Right lobe of liver (tissue), 6 donors: ENCODE results near the gene RANBP3. TPM values are rescaled to one million over a fixed set of nuclear protein-coding genes. Genes with fewer than 3 reads are reported as not detected.
"Not testable (repeated sequence)": the region's sequence is repeated elsewhere in the genome, so short reads cannot be mapped to it uniquely, and the experiment has no call there.

Experiments
- ATAC-seq, 4 donors: fragments of 200-7000 bp; cut with Tn5 transposase; one replicate each; pipeline ENCODE4 v1.9.1; 2020; ENCODE audit warnings: mild to moderate bottlenecking in 4 of 4, moderate library complexity in 4 of 4
- DNase-seq, 3 donors: peaks; one replicate each; pipeline ENCODE4 v3.0.0-alpha.2; 2020
- H3K27ac ChIP-seq, 3 donors: fragments of 200-600 bp; one replicate each; pipeline ENCODE4 v1.8.0; 2022
- H3K27me3 ChIP-seq, 2 donors: fragments of 200-600 bp; one replicate each; pipeline ENCODE4 v1.8.0; 2022
- H3K36me3 ChIP-seq, 4 donors: fragments of 200-600 bp; sonication (generic) in 1 of 4; one replicate each; pipeline versions ENCODE4 v1.5.1 to v1.8.0; 2017 to 2022; ENCODE audit warnings: control low read depth in 1 of 4
- H3K4me1 ChIP-seq, 4 donors: fragments of 200-600 bp; sonication (generic) in 1 of 4; one replicate each; pipeline versions ENCODE4 v1.5.1 to v1.8.0; 2017 to 2022; ENCODE audit warnings: control low read depth in 1 of 4
- H3K4me3 ChIP-seq, 3 donors: fragments of 200-600 bp; one replicate each; pipeline ENCODE4 v1.8.0; 2022
- H3K9me3 ChIP-seq, 4 donors: fragments of 200-600 bp; sonication (generic) in 1 of 4; one replicate each; pipeline versions ENCODE4 v1.5.1 to v1.8.0; 2017 to 2022; ENCODE audit warnings: control low read depth in 1 of 4
- POLR2A ChIP-seq: fragments of 450-650 bp; IDR thresholded peaks from one replicate; pipeline ENCODE4 v1.6.1; 2017; ENCODE audit warnings: antibody characterized with exemption, mild to moderate bottlenecking
- WGBS: methylation state at CpG from one replicate; pipeline ENCODE4 v1.1.6; 2018; ENCODE audit warnings: low coverage, low lambda C conversion rate; ENCODE audit not compliant: insufficient coverage; ENCODE audit errors: missing lambda C conversion rate; 5-methylcytosine and 5-hydroxymethylcytosine counted together
- intact Hi-C, 2 donors: fragments of 100-400 bp; cut with DNase I; formaldehyde crosslinking; loops; one replicate each; pipeline versions ENCODE4 v1.11.2 to v1.14.1; 2022
- total RNA-seq, 6 experiments: library from RNA; depleted of rRNA in 2 of 6; stranded (reverse); fragments of >200 nt in 2 of 6; fragmentation: NEBNext Ultra II Directional in 3 of 6; extraction: Animal tissue kit (Norgen Biotek cat#: 25700) in 3 of 6; gene quantifications; one replicate each; pipeline versions ENCODE4 v1.1.0 to v1.2.4, GENCODE V29; 2016 to 2023
- TF ChIP-seq, protein P1 (sequence below), 4 donors: fragments of 200-600 bp in 3 of 4; fragments of 450-650 bp in 1 of 4; IDR thresholded peaks; one replicate each; pipeline versions ENCODE4 v1.5.1 to v1.8.0; 2016 to 2022; ENCODE audit warnings: antibody characterized with exemption in 4 of 4, mild to moderate bottlenecking in 2 of 4
- donor health status: DM: no; HTN: yes; CAD: no.
- donor health status: DM: no; HTN: no; CAD: no.
- donor health status: DM: no; HTN: no; CAD: no.
- donor health status: DM: no; HTN: yes; CAD: no.
- donor health status: DM: no; HTN: yes; CAD: no.

Gene RANBP3
- total RNA-seq, 6 experiments from 2014 or later, result 21.7 to 49.5 (median 24.5) TPM

DNA sequence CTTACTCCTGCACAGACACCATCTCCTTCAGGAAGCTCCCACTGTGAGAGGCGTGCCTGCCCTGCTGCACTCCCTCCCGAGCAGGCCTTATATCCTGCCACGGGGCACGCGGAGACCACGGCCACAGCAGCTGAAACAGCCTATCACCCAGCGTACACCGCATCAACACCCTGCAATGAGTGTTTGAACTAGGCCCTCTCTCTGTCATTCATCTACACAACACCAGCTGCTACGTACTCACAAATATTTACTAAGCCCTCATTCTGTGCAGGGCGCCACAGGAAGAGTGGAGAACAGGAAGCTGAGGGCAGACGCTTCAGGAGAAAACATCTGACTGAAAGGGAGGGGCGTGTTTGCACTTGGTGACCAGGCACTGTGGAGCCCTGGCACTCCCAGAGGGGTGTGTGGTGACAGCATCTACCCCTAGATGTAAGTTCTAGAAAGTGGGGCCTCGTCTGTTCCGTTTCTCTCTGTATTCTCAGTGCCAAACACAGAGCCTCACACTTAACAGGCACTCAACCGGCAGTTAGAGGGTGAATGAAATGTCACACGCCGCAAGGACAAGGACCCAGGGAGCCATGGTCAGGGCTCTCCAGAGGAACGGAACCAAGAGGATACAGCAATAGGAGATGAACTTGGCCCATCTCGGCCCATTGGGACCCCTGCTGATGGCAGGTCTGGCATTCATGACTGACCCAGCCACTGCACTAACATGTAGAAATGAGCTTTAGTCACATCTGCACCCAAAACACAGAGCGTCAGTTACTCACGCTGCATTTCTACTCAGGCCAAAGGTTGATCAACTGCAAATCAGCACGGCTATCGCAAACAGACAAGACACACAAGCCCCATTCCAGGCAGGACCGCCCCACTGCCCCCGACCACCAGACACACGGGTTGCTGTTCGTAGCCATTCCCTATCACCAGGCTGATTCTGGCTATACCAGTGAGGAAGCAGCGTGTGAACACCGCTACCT lies 15.7 kb downstream of the RANBP3 start:
- ATAC-seq (peak; percentile 82 to 84 (median 82)), DNase-seq (peak; percentile 65 to 77 (median 74))
- 25% methylated on average over 14 of the region's 29 CpGs for WGBS
- Histone ChIP-seq H3K4me3 (peak overlapping the region in 2 of 3 donors; percentile 5 to 31), H3K36me3 (no peaks in the 10 kb centered on the region), H3K27ac (peak overlapping the region; percentile 91 to 95 (median 94)), H3K4me1 (peaks cover 0 to 56% (median 26%) of the 10 kb centered on the region in 4 donors), H3K9me3 (no peaks in the 10 kb centered on the region), H3K27me3 (no peaks in the 10 kb centered on the region)
- intact Hi-C loops, result loop anchor here in 1 of 2 donors (10.0 kb wide), 1 partner anchor 157 kb away; the partner anchor contains the start of gene NRTN
- TF ChIP-seq, protein P1, sequence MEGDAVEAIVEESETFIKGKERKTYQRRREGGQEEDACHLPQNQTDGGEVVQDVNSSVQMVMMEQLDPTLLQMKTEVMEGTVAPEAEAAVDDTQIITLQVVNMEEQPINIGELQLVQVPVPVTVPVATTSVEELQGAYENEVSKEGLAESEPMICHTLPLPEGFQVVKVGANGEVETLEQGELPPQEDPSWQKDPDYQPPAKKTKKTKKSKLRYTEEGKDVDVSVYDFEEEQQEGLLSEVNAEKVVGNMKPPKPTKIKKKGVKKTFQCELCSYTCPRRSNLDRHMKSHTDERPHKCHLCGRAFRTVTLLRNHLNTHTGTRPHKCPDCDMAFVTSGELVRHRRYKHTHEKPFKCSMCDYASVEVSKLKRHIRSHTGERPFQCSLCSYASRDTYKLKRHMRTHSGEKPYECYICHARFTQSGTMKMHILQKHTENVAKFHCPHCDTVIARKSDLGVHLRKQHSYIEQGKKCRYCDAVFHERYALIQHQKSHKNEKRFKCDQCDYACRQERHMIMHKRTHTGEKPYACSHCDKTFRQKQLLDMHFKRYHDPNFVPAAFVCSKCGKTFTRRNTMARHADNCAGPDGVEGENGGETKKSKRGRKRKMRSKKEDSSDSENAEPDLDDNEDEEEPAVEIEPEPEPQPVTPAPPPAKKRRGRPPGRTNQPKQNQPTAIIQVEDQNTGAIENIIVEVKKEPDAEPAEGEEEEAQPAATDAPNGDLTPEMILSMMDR (IDR thresholded peaks at IDR 0.05), result no peak
- peak; percentile 49 for TF ChIP-seq POLR2A

DNA sequence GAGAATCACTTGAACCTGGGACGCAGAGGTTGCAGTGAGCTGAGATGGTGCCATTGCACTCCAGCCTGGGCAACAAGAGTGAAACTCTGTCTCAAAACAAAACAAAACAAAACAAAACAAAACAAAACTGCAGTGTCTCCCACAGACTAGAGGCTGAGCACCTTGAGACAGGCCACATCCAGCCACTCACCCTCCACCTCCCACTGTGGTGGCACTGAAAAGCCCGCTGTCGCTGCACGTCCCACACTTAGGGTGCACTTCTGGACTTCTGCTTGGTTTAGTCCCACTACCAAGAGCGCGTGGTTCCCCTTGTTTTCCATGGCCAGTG lies 16.3 kb downstream of the RANBP3 start:
- H3K4me1 ChIP-seq, result peaks cover 0 to 53% (median 26%) of the 10 kb centered on the region in 4 donors
- intact Hi-C loops, result loop anchor here in 1 of 2 donors (10.0 kb wide), 1 partner anchor 157 kb away; the partner anchor contains the start of gene NRTN
- 51% methylated on average over 5 of the region's 6 CpGs for WGBS
- not testable (repeated sequence) for H3K27me3 ChIP-seq, ATAC-seq, DNase-seq, H3K36me3 ChIP-seq, H3K9me3 ChIP-seq
- peak overlapping the region; percentile 91 to 95 (median 94) for H3K27ac ChIP-seq
- H3K4me3 ChIP-seq, result peak overlapping the region in 1 of 3 donors; percentile 31

DNA sequence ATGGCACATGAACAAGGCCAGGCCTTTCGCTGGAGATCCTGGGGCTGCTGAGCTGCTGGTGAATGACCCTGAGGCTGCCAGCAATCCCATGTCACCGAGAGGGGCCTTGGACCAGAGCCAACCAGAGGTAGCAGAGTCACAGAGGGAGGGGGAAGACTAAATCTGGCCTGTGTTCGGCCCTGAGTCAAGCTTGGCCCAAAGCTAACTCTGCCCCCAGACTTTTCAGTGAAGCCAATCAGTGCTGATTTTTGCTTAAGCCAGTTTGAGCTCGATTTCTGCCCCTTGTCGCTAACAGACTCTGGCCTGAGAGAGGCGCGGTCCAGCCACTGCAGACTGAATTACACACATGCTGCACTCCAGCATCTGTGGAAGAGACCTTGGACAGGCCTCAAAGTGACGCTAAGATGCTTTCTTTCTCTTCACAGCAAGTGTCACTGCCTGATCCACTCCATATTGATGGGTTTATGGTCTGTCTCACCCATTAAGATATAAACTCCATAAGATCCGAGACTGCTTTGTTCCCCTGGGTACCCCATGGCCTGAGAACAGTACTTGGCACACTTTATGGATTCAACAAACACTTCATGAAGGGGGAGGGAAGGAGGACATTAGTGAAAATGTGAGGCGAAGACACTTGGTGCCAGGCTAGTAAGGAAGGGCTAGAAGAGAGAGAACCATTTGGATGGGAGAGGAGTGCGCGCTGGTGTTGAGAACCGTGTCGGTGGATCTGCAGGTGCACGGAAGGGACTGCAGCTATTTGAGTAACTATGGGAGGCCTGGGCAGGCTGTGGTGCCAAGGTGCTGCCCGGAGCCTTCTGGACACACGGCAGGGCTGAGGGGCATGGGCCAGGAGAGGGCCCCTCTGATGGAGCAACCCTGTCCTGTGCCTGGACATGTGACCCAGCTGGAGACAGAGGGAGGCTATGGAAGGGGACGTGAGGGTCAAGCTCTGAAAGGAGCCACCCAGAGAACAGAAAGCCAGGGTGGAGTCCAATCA lies 17.6 kb downstream of the RANBP3 start:
- no peaks in the 10 kb centered on the region for H3K9me3 ChIP-seq
- H3K4me1 ChIP-seq, result peaks cover 0 to 59% (median 30%) of the 10 kb centered on the region in 4 donors
- no peak overlapping the region for H3K4me3 ChIP-seq
- no peaks in the 10 kb centered on the region for H3K36me3 ChIP-seq
- WGBS, result 89% methylated on average over 7 of the region's 18 CpGs
- no peaks in the 10 kb centered on the region for H3K27me3 ChIP-seq
- intact Hi-C loops, result loop anchor here in 1 of 2 donors (10.0 kb wide), 1 partner anchor 156 kb away; the partner anchor contains the start of gene NRTN
- peak overlapping the region in 2 of 3 donors; percentile 91 to 95 for H3K27ac ChIP-seq
- ATAC-seq (no peak), DNase-seq (peak in 1 of 3 donors; percentile 14)
- TF ChIP-seq POLR2A, result no peak
- TF ChIP-seq, protein P1 (IDR thresholded peaks at IDR 0.05), result no peak

DNA sequence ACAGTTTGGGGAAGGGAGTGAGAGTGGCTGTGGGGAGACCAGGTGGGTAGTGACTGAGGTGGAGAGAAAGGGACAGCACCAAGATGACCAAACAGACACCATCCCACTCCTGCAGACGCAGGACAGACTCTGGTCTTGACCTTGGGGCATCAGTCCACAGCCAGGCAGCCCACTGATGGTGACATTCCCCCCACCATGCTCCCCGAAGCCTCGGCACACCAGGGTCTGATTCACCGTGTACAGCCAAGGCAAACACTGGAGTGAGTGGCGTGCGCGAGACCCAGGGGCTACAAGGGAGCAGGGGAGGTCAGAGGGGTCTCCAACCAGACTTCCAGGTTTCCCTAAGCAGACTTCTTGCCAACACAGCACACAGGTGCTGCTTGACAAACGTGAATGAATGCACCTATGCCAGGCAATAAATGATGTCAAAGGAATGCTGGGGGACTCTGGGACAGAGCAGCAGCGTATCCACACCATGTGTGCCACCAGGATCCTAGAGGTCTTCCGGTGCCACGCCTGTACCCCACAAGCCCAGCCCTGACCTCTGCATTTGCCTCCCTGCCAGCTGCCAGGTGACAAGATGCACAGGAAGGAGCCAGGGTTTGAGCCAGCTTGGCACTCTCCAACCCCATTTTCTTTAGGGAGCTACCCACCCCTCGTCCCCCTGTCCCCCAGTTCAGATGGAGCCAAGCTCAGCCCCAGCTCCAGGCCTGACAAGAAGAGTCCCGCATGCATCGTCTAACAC lies 18.5 kb downstream of the RANBP3 start:
- TF ChIP-seq POLR2A, result no peak
- TF ChIP-seq, protein P1 (IDR thresholded peaks at IDR 0.05), result no peak
- 61% methylated on average over 8 of the region's 14 CpGs for WGBS
- no peak overlapping the region for H3K4me3 ChIP-seq
- H3K36me3 ChIP-seq, result no peaks in the 10 kb centered on the region
- H3K27ac ChIP-seq, result no peak overlapping the region
- intact Hi-C loops, result loop anchor here in 1 of 2 donors (10.0 kb wide), 1 partner anchor 155 kb away; the partner anchor contains the start of gene NRTN
- peaks cover 0 to 68% (median 35%) of the 10 kb centered on the region in 4 donors for H3K4me1 ChIP-seq
- DNase-seq (no peak), ATAC-seq (no peak)
- H3K27me3 ChIP-seq, result no peaks in the 10 kb centered on the region
- H3K9me3 ChIP-seq, result no peaks in the 10 kb centered on the region
